IPS-18c (cell line): Measurements from ENCODE around the gene ASF1B.

ENCODE experiments used
- H3K4me3 ChIP-seq: 2 replicates; pipeline ENCODE4 v1.7.0; 2013; ENCODE audit warnings: low read depth, mild to moderate bottlenecking, low read length, moderate library complexity; ENCODE audit not compliant: insufficient read depth
- H3K9me3 ChIP-seq: one replicate; pipeline ENCODE4 v1.6.1; 2013; ENCODE audit warnings: mild to moderate bottlenecking, low read length, moderate library complexity; ENCODE audit not compliant: control insufficient read depth, insufficient read depth

ASF1B gene

DNA sequence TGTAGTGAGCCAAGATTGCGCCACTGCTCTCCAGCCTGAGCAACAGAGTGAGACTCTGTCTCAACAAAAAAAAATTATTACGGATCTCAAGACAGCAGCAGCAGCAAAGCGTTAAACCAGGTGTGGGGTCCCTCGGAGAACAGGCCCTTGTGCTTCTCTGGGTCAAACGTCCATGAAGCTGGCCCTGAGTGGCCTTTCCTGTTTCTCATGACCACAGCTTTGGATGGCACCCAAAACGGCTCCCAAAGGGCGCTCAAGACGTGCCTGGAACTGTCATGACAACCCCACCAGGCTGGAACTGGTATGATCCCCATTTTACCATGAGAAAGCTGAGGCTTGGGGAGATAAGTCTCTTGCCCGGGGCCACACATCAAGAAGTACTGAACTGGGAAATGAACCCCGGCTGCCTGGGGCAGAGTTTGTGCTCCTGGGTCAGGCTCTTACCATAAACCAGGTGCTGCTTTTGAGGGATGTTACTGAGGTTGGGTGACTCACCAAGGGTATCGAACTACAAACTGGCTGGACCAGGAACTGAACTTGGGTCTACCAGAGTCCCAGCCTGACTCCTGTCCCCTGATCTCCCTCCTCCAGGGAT, 34.2 kb downstream of the ASF1B start:
- H3K9me3 ChIP-seq, result no peaks in the 10 kb centered on the region
- H3K4me3 ChIP-seq, result no peak overlapping the region

DNA sequence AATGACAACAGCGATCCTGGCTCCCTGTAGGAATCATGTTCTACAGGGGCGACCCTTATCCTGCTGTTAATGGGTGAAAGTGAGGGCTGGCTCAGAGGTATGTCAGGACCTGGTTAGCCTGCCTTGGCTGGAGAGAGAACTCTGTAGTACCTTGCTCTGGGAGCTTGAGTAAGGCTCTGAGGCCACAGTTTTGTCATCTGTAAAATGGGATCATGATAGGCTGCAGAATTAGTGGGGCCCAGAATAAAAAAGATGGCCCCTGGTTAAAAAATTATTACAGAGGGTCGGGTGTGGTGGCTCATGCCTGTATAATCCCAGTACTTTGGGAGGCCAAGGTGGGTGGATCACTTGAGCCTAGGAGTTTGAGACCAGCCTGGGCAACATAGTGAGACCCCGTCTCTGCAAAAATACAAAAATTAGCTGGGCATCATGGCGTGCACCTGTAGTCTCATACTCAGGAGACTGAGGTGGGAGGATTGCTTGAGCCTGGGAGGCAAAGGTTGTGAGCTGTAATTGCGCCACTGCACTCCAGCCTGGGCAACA, 35.3 kb downstream of the ASF1B start:
- H3K4me3 ChIP-seq, result no peak overlapping the region
- H3K9me3 ChIP-seq, result no peaks in the 10 kb centered on the region

DNA sequence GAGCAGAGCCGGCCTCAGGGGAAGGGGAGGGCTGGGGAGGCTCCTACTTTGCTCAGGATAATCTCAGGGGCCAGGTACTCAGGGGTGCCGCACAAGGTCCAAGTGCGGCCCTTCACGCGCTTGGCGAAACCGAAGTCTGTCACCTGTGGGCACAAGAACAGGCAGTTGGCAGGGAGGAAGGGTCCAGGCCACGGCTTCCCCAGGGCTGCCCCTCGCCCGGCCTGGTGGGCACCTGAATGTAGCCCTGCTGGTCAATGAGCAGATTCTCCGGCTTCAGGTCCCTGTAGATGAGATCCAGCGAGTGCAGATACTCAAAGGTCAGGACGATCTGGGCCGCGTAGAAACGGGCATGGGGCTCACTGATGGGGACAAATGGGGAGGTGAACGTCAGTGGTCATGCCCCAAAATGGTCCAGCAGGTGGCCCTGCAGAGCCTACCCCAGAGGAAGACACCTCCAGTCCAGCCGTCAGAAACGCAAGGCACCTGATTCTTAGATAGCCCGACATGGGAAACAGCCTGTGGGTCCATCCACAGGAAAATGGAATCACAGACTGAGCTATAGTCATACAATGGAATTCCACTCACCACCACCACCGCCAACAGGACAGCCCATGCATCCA, 38.7 kb downstream of the ASF1B start:
- peaks cover 3% of the 10 kb centered on the region for H3K9me3 ChIP-seq
- H3K4me3 ChIP-seq, result no peak overlapping the region

DNA sequence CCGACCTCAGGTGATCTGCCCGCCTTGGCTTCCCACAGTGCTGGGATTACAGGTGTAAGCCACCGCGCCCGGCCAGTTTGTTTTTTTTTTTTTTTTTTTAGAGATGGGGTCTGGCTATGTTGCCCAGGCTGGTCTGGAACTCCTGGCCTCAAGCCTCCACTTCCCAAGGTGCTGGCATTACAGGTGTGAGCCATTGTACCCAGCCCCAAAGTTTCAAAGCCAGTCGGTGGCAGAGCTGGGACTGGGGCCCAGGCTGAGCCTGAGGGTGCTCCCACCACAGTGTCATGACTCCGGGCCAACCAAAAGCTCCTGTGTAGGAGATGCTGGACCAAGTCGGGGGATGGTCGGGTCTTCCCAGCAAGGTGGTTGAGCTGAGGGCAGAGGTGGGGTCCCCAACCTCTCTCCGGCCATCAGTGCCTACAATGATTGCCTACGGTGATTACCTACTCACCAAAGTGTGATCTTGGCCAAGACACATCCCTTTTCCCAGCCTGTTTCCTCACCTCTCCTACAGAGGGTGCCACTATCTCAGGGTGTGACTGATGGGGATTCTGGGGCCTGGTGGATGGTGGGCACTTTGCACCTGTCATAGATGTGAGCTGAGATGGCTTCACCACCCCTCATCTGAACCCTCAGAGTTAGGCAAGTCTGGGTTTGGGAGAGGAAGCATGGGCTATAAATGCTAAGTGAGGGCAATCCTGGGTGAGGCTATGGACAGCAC, 40.0 kb downstream of the ASF1B start:
- Histone ChIP-seq H3K4me3 (no peak overlapping the region), H3K9me3 (peaks cover 3% of the 10 kb centered on the region)

DNA sequence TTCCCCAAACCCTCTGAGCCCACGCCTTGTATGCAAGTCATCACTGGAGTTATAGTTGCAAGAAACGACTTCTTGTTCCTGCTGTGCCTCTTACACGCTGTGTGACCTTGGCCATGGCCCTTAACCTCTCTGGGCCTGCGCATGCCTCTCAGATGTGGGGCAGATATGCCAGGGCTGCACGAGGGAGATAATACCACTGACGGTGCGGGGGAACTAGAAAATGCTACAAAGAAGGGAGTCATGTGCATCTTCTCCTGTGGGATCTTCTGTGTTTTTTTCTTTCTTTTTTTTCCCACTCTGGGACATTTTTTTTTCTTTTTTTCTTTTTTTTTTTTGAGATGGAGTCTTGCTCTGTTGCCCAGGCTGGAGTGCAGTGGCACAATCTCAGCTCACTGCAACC, 41.5 kb downstream of the ASF1B start:
- Histone ChIP-seq H3K4me3 (no peak overlapping the region), H3K9me3 (peaks cover 3% of the 10 kb centered on the region)

DNA sequence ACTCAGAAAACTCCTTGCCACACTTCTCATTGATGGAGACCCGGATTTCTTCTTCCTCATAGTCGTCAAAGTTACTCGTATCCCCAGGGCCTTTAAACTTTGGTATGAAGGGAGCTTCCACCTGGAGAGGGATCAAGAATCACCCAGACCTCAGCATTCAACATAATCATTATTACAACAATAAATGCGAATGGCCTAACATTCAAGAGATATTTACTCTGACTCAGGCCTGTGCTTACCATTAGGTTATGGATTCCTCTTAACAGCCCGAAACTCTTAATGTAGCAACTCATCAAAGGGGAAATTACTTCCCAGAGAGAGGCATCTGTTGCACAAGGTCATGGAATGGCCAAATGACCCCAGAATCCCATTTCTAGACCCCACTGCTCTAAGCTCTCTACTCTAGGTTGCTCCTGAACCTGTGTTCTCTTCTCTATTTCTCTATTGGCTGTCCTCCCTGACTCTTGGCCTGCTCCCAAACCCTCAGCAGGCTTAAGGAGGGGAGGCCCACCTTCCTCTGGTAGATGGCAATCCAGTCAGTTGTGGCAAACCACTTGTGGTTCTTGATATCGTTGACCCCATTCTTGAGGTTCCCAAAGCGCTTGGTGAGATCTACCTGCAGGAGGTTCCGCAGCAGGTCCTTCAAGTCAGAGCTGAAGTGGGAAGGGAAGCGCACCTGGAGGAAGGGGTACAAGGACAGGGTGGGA, 43.1 kb downstream of the ASF1B start:
- Histone ChIP-seq H3K9me3 (peaks cover 3% of the 10 kb centered on the region), H3K4me3 (no peak overlapping the region)

DNA sequence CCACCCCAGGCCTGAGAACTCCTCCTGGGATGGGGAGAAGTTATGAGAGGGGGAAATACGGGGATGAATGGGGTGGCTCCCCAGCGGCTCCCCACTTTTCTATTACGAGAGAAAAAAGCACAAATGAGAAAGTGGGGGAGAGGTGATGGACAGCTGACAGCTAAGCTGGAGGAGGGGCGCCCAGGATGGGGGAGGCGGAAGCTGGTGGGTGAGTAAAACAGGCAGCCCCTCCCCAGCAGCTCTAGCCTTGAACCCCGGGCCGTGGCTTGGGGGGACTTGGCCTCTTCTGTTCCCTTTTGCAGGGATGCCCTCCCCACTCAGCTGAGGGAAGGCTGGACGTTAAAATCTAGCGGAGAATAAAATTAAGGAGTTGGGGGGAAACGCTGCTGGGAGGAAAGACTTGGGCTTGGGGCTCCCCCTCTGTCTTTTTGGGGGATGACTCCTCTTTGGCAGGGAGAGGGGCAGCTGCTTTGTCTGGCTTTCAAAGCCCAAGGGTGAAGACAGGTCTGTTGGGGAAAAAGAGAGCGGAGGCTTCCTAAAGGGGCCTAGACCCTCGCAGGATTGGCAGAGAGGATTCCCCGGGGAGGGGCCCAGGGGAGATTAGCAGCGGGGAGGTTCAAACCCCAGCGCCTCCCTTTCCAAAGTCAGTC, 44.5 kb downstream of the ASF1B start:
- Histone ChIP-seq H3K4me3 (peak overlapping the region; percentile 86), H3K9me3 (peaks cover 3% of the 10 kb centered on the region)

DNA sequence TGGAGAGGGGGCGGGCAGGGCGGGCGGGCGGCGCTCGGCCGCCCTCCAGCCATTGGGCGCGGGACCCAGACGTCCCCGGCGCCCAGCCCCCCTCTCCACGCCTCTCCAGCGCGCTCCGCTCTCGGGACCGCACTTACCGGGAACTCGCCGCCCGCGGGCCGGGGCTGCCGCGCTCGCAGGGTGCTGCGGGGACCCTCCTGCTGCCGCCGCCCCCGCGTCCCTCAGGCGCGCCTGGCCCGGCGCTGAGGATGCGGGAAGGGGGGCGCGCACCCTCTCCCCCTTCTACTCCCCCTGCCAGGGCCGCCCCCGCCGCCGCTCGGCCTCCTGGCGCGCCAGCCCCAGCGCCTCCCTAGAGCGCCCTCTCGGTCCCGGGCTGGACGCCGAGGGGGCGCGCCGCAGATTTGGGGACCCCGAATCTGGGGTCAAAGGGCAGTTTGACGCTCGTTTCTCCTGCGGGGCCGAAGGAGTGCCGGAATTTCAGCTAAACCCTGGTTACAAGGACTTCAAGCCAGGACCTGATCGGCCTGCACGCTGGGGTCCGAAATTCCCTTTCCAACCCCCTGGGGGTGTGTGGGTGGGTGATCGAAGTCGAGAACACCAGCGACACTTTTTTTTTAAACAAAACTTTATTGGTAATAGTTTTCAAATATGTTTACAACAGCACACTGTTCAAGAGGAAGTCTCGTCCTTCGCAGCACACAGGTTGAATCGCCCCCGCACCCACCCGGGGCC, 45.1 kb downstream of the ASF1B start:
- peak overlapping the region; percentile 86 for H3K4me3 ChIP-seq
- H3K9me3 ChIP-seq, result peaks cover 3% of the 10 kb centered on the region

DNA sequence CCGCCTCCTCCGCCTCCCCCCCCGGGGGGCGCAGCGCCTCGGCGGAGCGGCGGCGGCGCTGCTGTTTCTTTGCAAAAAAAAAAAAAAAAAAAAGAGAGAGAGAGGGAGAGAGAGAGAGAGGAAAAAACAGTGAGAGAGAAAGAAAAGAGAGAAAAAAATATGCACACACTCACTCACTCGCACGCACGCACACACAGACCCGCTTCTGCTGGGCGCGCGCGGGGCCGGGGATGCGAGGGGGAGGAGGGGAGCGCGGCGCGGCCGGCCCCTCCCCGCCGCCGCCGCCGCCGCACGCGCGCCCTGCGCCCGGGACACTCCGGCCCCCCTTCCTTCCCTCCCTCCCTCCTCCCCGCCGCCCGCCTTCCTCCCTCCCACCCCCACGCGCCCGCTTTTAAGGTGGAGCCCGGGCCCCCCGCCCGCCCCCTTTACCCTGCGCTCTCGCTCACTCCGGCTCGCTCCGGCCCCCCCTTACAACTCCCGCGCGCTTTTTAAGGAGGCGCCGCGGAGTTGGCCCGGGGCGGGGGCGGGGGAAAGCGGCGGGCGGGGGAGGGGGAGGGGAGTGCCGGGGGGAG, 45.8 kb downstream of the ASF1B start, which contains the start of gene SAMD1:
TSS of gene SAMD1 (minus strand) at position 243 of the 572 bp plus-strand sequence.
- Histone ChIP-seq H3K4me3 (peak within 1 kb of the TSS; percentile 86), H3K9me3 (peaks cover 3% of the 10 kb centered on the region)

DNA sequence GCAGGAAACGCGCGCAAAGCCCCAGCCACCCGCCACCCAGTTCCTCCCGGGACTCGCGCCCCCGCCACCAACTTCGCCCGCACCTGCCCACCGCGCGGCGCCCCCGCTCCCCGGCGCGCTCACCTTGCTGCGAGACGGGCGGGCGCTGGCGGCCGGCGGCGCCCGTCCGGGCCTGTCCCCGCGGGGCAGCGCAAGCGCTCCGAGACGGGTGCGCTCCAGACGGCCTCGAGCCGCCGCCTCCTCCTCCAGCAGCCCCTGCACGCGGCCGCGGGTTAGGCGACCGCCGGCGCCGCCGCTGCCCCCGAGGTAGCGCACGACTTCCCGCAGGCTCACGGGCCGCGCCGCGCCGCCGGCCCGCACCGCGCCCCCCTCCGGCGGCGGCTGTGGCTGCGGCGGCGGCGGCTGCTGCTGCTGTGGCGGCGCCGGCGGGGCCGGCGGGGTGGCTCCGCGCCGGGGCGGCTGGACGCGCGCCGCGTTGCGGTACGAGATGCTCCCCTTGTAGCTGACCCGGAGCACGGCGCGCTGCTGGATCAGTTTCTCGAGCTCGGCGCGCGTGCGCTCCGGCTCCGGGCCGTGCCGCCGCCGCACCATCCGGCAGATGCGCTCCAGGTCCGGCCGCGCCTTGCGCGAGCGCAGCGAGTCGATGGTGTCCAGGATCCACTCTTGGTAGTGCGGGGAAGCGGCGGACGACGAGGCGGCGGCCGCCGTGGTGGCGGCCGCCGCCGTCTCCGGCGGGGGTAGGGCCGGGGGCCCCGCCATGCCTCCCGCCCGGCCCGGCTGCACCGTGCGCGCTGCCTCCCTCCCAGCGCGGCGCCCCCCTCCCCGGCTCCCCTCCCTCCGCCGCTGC, 46.5 kb downstream of the ASF1B start:
- H3K9me3 ChIP-seq, result peaks cover 3% of the 10 kb centered on the region
- peak overlapping the region; percentile 61 for H3K4me3 ChIP-seq

DNA sequence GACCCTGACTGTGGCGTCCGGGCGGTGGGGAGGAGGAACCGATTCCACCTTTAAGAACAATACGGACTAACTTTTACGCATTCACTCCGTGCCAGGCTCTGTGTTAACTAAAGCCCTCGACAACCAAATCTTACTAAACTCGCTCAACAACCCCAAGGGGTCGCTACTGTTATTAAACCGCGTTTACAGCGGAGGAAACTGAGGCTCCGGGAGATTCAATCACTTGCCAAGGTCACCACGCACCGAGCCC, 47.1 kb downstream of the ASF1B start:
- H3K9me3 ChIP-seq, result peaks cover 3% of the 10 kb centered on the region
- H3K4me3 ChIP-seq, result peak overlapping the region; percentile 61

DNA sequence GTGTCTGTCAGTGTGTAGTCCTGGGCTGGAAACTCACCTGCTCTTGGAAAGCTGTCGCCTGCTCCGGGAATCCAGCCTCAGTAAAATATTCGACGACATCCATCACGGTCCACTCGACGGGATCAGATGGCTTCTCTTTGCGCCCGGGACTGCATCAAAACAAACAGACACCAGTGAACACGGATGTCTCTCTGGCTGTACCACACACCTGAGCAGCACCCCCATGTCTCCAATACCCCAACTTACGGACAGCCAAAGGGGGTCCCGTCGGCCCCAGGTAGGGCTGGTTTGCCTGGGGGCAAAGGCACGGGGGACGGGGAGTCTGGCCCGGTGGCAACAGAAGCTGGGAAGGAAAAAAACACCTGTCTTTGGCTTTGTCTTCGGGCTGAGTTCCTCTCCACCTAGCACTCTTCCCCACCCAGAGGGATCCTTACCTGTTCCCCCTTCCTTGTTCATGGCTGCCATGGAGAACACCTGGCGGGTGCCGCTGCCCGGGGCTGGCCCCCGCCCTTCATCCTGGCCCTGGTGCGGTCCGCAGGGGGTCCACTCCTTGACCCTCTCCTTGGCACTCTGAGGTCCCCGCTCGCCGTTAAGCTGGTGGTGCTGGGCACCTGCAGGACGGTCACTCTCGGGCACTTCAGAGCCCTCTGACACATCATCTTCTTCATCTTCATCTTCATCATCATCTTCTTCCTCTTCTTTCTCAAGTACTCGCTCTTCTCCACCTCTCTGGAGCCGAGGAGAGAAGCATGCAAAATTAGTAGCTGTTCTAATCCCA, 47.6 kb downstream of the ASF1B start:
- Histone ChIP-seq H3K9me3 (peaks cover 3% of the 10 kb centered on the region), H3K4me3 (peak overlapping the region; percentile 61; the same call in 1 of the 2 replicates)

DNA sequence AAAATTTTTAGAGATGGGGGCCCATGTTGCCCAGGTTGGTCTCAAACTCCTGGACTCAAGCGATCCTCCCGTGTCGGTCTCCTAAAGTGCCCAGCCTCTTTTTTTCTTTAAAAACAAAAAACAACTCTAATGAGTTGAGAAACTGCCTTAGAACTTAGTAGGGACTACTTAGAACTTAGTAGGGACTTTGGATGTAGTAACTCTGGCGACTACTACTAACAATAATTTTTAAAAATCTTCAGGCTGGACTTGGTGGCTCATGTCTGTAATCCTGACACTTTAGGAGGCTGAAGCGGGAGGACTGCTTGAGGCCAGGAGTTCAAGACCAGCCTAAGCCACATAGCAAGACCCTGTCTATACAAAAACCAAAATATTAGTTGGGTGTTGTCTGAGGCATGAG, 50.3 kb downstream of the ASF1B start:
- no peaks in the 10 kb centered on the region for H3K9me3 ChIP-seq
- H3K4me3 ChIP-seq, result peak overlapping the region; percentile 44; the same call in 1 of the 2 replicates

DNA sequence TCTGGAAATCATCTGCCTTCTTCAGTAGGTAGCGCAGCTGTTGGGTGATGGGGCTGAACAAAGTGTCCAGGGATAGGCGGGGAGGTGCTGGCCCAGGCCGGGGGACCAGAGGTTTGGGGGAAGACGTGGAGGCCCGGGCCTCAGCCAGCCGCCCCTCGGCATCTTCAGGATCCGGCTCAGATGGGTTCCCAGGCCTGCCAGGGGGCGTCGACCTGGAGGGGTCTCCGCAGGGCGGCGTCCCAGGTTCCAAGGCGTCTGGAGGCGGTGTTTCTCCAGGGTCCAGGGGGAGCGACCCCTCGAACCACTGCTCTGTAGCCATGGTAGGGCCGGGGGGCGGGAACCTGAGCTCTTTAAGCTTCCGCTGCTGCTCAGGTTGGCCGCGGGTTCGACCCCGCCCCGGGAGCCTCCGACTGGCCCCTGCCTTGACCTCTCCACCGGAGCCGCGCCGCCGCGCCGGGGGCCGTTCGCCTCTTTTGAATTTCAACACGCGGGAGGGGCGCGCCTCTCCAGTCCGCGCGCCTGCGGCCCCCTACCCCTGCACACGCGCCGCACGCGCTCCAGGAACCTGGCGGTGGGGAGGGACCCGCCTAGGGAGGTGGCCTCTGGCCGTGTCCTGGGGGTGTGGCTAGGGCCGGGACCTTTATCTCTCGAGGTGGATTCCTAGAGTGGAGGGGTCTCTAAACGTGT, 50.9 kb downstream of the ASF1B start, which contains the start of gene C19orf67:
TSS of gene C19orf67 (minus strand) at position 475 of the 687 bp plus-strand sequence. CDS start at position 319, 156 bp downstream.
- peak within 1 kb of the TSS; percentile 44 for H3K4me3 ChIP-seq

DNA sequence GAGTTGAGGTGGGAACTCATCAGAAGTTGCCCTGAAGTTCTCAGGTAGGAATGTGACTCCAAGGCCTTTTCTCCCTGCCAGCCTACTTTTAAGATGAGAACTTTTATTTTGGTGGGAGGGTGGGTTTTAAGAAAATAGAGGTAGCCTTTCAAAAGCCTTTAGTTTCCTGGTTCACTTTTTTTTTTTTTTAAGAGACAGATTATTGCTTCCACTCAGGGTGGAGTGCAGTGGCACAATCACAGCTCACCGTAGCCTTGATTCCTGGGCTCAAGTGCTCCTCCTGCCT, 53.8 kb downstream of the ASF1B start:
- no peaks in the 10 kb centered on the region for H3K9me3 ChIP-seq
- no peak overlapping the region for H3K4me3 ChIP-seq

More for the DNA sequence above, 50.9 kb downstream of the ASF1B start, which contains the start of gene C19orf67:
- H3K9me3 ChIP-seq, result no peaks in the 10 kb centered on the region
